Sigmoid colon (tissue), 7 donors: Measurements from ENCODE around the gene CUL9. TPM values are rescaled to one million over a fixed set of nuclear protein-coding genes. Genes with fewer than 3 reads are reported as not detected.
A peak's percentile ranks its signal among the peaks of the same experiment; 100 is the strongest.

ENCODE experiments used
- DNase-seq: peaks from one replicate; pipeline ENCODE4 v3.0.0-alpha.2; 2019
- H3K27ac ChIP-seq, 4 donors: fragments of 200-600 bp; sonication (generic); one replicate each; pipeline ENCODE4 v1.5.1; 2016 to 2019; ENCODE audit warnings: mild to moderate bottlenecking in 1 of 4
- H3K27me3 ChIP-seq, 3 donors: fragments of 200-600 bp; sonication (generic); one replicate each; pipeline ENCODE4 v1.5.1; 2019; ENCODE audit warnings: mild to moderate bottlenecking in 1 of 3
- H3K36me3 ChIP-seq, 4 donors: fragments of 200-600 bp; sonication (generic); one replicate each; pipeline ENCODE4 v1.5.1; 2016 to 2019
- H3K4me1 ChIP-seq, 4 donors: fragments of 200-600 bp; sonication (generic); one replicate each; pipeline ENCODE4 v1.5.1; 2017 to 2019
- H3K4me3 ChIP-seq, 4 donors: fragments of 200-600 bp; sonication (generic); one replicate each; pipeline ENCODE4 v1.5.1; 2017 to 2019; ENCODE audit warnings: mild to moderate bottlenecking in 2 of 4, moderate library complexity in 1 of 4
- H3K9me3 ChIP-seq, 4 donors: fragments of 200-600 bp in 3 of 4; sonication (generic) in 3 of 4; one replicate each; pipeline versions ENCODE4 v1.5.1 to v1.6.1; 2013 to 2019
- CTCF ChIP-seq, 4 experiments: fragments of 450-650 bp in 3 of 4; fragments of 200-600 bp in 1 of 4; IDR thresholded peaks; one replicate each; pipeline ENCODE4 v1.5.1; 2016 to 2019; ENCODE audit warnings: antibody characterized with exemption in 4 of 4, mild to moderate bottlenecking in 3 of 4, moderate library complexity in 2 of 4
- EP300 ChIP-seq, 4 donors: sonication (generic); formaldehyde crosslinking; IDR thresholded peaks; one replicate each; pipeline ENCODE4 v1.6.1; 2017; ENCODE audit warnings: antibody characterized with exemption in 4 of 4
- POLR2A ChIP-seq, 2 donors: fragments of 450-650 bp; IDR thresholded peaks; one replicate each; pipeline ENCODE4 v1.6.1; 2016; ENCODE audit warnings: antibody characterized with exemption in 2 of 2, mild to moderate bottlenecking in 2 of 2, moderate library complexity in 2 of 2
- POLR2AphosphoS5 ChIP-seq, 4 donors: sonication (generic); formaldehyde crosslinking; IDR thresholded peaks; one replicate each; pipeline ENCODE4 v1.6.1; 2017; ENCODE audit warnings: antibody characterized with exemption in 4 of 4
- WGBS, 2 donors: extraction: QIAGEN DNeasy Blood & Tissue Kit; methylation state at CpG; one replicate each; pipeline ENCODE4 v1.1.7; 2013; 5-methylcytosine and 5-hydroxymethylcytosine counted together
- intact Hi-C: fragments of 100-400 bp; cut with DNase I; formaldehyde crosslinking; loops from one replicate; pipeline ENCODE4 v1.15.1; 2023
- polyA plus RNA-seq, 3 donors: library from polyadenylated mRNA; stranded (reverse); fragments of 200-250 nt; gene quantifications; one replicate each; pipeline ENCODE4 v1.2.3, GENCODE V29; 2013
- total RNA-seq, 4 donors: library from RNA; depleted of rRNA; stranded (reverse); fragments of >200 nt; gene quantifications; one replicate each; pipeline ENCODE4 v1.1.0, GENCODE V29; 2016
- donor health status: healthy with polysubstance abuse.
- donor health status: Bipolar disorder and iron deficiency.
- donor health status: healthy.

CUL9 gene
- total and polyA plus RNA-seq, 7 donors, result 5.1 to 49.6 (median 28.2) TPM

GRCh38 chr6:43242908-43243663 is 61.1 kb downstream of the CUL9 start, which contains the start of gene TTBK1:
Gene TTBK1 (plus strand): TSS chr6:43243481. CDS start chr6:43246661, 3,180 bp downstream.
- H3K4me1 ChIP-seq, result peaks cover 0 to 15% (median 12%) of the 10 kb centered on the region in 4 donors
- 11 to 12% methylated on average over 47 of the region's 47 CpGs for WGBS, 2 donors
- no peak for DNase-seq
- TF ChIP-seq POLR2AphosphoS5 (IDR thresholded peaks at IDR 0.05), result no peak
- TF ChIP-seq CTCF (IDR thresholded peaks at IDR 0.05), result no peak
- TF ChIP-seq POLR2A (IDR thresholded peaks at IDR 0.05), result no peak
- no peak for TF ChIP-seq EP300 (IDR thresholded peaks at IDR 0.05)
- peaks cover 14 to 64% (median 21%) of the 10 kb centered on the region in 3 donors for H3K27me3 ChIP-seq
- H3K9me3 ChIP-seq, result no peaks in the 10 kb centered on the region
- intact Hi-C loops, result no loop called here
- H3K27ac ChIP-seq, result no peak within 1 kb of the TSS
- no peak within 1 kb of the TSS for H3K4me3 ChIP-seq
- H3K36me3 ChIP-seq, result no peaks in the 10 kb centered on the region

GRCh38 chr6:43243664-43244321 is 61.8 kb downstream of the CUL9 start:
- no peak overlapping the region for H3K4me3 ChIP-seq
- intact Hi-C loops, result no loop called here
- 16 to 31% methylated on average over 37 of the region's 37 CpGs for WGBS, 2 donors
- H3K27me3 ChIP-seq, result peaks cover 14 to 64% (median 21%) of the 10 kb centered on the region in 3 donors
- no peak for DNase-seq
- TF ChIP-seq EP300 (IDR thresholded peaks at IDR 0.05) (no peak), POLR2A (IDR thresholded peaks at IDR 0.05) (no peak), CTCF (IDR thresholded peaks at IDR 0.05) (no peak), POLR2AphosphoS5 (IDR thresholded peaks at IDR 0.05) (no peak)
- H3K9me3 ChIP-seq, result no peaks in the 10 kb centered on the region
- no peak overlapping the region for H3K27ac ChIP-seq
- no peaks in the 10 kb centered on the region for H3K36me3 ChIP-seq
- H3K4me1 ChIP-seq, result peaks cover 0 to 15% (median 12%) of the 10 kb centered on the region in 4 donors

- DNase-seq, result peak; percentile 74
- H3K27ac ChIP-seq, result peak overlapping the region in 2 of 4 donors; percentile 40 to 48
- peaks cover 0 to 15% (median 12%) of the 10 kb centered on the region in 4 donors for H3K4me1 ChIP-seq
- intact Hi-C loops, result no loop called here
- no peaks in the 10 kb centered on the region for H3K36me3 ChIP-seq
- WGBS, 2 donors, result 27 to 32% methylated on average over 27 of the region's 27 CpGs
- H3K4me3 ChIP-seq, result peak overlapping the region; percentile 26 to 63 (median 55)
- TF ChIP-seq EP300 (IDR thresholded peaks at IDR 0.05), result no peak
- TF ChIP-seq POLR2AphosphoS5 (IDR thresholded peaks at IDR 0.05), result no peak
- TF ChIP-seq CTCF (IDR thresholded peaks at IDR 0.05), result no peak
- TF ChIP-seq POLR2A (IDR thresholded peaks at IDR 0.05), result no peak
- peaks cover 14 to 56% (median 21%) of the 10 kb centered on the region in 3 donors for H3K27me3 ChIP-seq
- H3K9me3 ChIP-seq, result no peaks in the 10 kb centered on the region
Measured at GRCh38 chr6:43246301-43247113, 64.5 kb downstream of the CUL9 start.

- peaks cover 14 to 54% (median 19%) of the 10 kb centered on the region in 3 donors for H3K27me3 ChIP-seq
- intact Hi-C loops, result no loop called here
- TF ChIP-seq EP300 (IDR thresholded peaks at IDR 0.05), result no peak
- peak in 2 of 4 donors; percentile 53 to 58 for TF ChIP-seq POLR2AphosphoS5 (IDR thresholded peaks at IDR 0.05)
- H3K4me1 ChIP-seq, result peaks cover 0 to 15% (median 12%) of the 10 kb centered on the region in 4 donors
- DNase-seq, result peak; percentile 82
- peak overlapping the region; percentile 14 to 54 (median 44) for H3K27ac ChIP-seq
- H3K36me3 ChIP-seq, result no peaks in the 10 kb centered on the region
- H3K9me3 ChIP-seq, result no peaks in the 10 kb centered on the region
- peak overlapping the region; percentile 26 to 63 (median 55) for H3K4me3 ChIP-seq
- 2 to 3% methylated on average over 46 of the region's 46 CpGs for WGBS, 2 donors
Measured at GRCh38 chr6:43247114-43247999, 65.4 kb downstream of the CUL9 start.
